ENCODE results near the gene SHB.

GRCh38 chr9:38108326-38108725, 39.3 kb upstream of the SHB start:
- TF ChIP-seq SP1 (IDR thresholded peaks at IDR 0.05) (no peak), ZNF384 (IDR thresholded peaks at IDR 0.05) (no peak), FOXK2 (IDR thresholded peaks at IDR 0.05) (no peak), BHLHE40 (IDR thresholded peaks at IDR 0.05; ENCODE audit: borderline replicate concordance) (no peak), PKNOX1 (IDR thresholded peaks at IDR 0.05) (no peak), TARDBP (IDR thresholded peaks at IDR 0.05) (no peak), FOXM1 (IDR thresholded peaks at IDR 0.05; ENCODE audit: borderline replicate concordance) (no peak), NFRKB (IDR thresholded peaks at IDR 0.05) (no peak), FOXA1 (IDR thresholded peaks at IDR 0.05) (no peak), SUZ12 (IDR thresholded peaks at IDR 0.05) (no peak), ELF4 (IDR thresholded peaks at IDR 0.05) (no peak)
